ENCODE results near the gene KISS1R.

DNA sequence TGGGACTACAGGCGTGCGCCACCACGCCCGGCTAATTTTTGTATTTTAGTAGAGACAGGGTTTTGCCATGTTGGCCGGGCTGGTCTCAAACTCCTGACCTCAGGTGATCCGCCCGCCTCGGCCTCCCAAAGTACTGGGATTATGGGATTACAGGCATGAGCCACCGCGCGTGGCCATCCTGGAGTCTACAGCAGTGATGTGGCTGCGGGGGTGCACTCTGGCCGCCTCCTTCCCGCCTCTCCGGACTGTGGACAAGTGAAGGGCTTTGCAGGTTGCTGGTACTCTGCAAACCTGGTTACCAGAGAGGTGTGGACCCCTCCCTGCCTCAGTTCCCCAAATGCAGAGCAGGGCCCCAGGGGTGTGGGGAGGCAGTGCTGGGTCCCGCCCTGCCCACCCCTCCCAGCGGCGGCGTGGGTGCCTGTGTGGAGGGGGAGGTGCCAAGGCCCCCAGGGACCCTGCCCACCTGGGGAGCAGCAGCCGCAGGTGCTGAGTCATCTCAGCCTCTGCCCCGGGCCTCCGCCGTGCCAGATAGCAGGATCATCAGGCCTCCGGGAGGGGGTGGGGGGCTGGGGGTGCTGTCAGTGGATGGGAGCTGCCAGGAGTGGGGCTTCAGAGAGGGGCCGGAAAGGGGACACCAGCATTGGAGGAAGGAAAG is 31.8 kb downstream of the KISS1R start:
- TF ChIP-seq YY1 (tag by site-specific recombination; IDR thresholded peaks at IDR 0.05) (no peak), ZNF114 (tag by site-specific recombination; IDR thresholded peaks at IDR 0.05) (no peak), BCL11B (tag by site-specific recombination; IDR thresholded peaks at IDR 0.05; ENCODE audit: low read depth) (no peak)
- TF ChIP-seq, protein P1, sequence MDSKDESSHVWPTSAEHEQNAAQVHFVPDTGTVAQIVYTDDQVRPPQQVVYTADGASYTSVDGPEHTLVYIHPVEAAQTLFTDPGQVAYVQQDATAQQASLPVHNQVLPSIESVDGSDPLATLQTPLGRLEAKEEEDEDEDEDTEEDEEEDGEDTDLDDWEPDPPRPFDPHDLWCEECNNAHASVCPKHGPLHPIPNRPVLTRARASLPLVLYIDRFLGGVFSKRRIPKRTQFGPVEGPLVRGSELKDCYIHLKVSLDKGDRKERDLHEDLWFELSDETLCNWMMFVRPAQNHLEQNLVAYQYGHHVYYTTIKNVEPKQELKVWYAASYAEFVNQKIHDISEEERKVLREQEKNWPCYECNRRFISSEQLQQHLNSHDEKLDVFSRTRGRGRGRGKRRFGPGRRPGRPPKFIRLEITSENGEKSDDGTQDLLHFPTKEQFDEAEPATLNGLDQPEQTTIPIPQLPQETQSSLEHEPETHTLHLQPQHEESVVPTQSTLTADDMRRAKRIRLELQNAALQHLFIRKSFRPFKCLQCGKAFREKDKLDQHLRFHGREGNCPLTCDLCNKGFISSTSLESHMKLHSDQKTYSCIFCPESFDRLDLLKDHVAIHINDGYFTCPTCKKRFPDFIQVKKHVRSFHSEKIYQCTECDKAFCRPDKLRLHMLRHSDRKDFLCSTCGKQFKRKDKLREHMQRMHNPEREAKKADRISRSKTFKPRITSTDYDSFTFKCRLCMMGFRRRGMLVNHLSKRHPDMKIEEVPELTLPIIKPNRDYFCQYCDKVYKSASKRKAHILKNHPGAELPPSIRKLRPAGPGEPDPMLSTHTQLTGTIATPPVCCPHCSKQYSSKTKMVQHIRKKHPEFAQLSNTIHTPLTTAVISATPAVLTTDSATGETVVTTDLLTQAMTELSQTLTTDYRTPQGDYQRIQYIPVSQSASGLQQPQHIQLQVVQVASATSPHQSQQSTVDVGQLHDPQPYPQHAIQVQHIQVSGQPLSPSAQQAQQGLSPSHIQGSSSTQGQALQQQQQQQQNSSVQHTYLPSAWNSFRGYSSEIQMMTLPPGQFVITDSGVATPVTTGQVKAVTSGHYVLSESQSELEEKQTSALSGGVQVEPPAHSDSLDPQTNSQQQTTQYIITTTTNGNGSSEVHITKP (tag by site-specific recombination; IDR thresholded peaks at IDR 0.05) = no peak
- TF ChIP-seq, protein P2, sequence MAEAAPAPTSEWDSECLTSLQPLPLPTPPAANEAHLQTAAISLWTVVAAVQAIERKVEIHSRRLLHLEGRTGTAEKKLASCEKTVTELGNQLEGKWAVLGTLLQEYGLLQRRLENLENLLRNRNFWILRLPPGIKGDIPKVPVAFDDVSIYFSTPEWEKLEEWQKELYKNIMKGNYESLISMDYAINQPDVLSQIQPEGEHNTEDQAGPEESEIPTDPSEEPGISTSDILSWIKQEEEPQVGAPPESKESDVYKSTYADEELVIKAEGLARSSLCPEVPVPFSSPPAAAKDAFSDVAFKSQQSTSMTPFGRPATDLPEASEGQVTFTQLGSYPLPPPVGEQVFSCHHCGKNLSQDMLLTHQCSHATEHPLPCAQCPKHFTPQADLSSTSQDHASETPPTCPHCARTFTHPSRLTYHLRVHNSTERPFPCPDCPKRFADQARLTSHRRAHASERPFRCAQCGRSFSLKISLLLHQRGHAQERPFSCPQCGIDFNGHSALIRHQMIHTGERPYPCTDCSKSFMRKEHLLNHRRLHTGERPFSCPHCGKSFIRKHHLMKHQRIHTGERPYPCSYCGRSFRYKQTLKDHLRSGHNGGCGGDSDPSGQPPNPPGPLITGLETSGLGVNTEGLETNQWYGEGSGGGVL (tag by site-specific recombination; IDR thresholded peaks at IDR 0.05) = no peak

Data from HEK293 (cell line).